GM21717 (cell line): Measurements from ENCODE around the gene SYAP1.
"Not testable (repeated sequence)": the region's sequence is repeated elsewhere in the genome, so short reads cannot be mapped to it uniquely, and the experiment has no call there.

Source experiments
- ATAC-seq: cut with Tn5 transposase; IDR thresholded peaks from one replicate; pipeline ENCODE4 v1.9.1; 2021; ENCODE audit warnings: mild to moderate bottlenecking, moderate library complexity; ENCODE audit not compliant: unreplicated experiment

SYAP1 gene, protein sequence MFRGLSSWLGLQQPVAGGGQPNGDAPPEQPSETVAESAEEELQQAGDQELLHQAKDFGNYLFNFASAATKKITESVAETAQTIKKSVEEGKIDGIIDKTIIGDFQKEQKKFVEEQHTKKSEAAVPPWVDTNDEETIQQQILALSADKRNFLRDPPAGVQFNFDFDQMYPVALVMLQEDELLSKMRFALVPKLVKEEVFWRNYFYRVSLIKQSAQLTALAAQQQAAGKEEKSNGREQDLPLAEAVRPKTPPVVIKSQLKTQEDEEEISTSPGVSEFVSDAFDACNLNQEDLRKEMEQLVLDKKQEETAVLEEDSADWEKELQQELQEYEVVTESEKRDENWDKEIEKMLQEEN

DNA sequence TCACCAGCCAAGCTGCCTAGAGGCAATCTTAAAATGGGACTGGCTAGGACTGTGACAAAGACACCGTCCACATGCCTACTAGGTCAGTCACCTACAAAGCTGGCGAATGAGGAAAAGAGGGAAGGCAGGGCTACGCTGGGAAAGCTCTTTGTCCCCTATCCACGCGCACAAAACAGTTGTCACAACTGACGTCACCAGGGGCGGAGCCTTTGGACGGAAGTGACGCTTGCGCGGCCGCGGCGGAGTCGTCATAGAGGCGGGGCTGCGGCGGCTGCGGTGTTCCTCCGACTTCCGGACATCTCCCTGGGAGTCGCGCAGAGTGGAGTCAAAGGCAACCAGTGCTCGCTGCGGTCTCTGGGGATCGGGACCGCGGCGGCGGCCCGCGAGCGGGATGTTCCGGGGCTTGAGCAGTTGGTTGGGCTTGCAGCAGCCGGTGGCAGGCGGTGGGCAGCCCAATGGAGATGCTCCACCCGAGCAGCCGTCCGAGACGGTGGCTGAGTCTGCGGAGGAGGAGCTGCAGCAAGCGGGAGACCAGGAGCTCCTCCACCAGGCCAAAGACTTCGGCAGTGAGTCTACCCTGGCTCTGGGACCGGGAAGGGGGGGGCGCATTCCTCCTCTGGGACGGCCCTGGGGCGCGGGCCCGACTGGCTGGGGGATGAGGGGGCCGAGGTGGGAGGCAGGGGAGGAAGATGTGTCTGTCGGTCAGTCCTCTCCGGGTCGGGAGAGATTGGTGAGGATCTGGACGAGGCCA is at the start of gene SYAP1:
Gene SYAP1, plus strand, starts transcription at position 279 of the 751 bp plus-strand sequence. Its CDS starts 113 bp downstream, at position 392.
- peak; percentile 99 for ATAC-seq

DNA sequence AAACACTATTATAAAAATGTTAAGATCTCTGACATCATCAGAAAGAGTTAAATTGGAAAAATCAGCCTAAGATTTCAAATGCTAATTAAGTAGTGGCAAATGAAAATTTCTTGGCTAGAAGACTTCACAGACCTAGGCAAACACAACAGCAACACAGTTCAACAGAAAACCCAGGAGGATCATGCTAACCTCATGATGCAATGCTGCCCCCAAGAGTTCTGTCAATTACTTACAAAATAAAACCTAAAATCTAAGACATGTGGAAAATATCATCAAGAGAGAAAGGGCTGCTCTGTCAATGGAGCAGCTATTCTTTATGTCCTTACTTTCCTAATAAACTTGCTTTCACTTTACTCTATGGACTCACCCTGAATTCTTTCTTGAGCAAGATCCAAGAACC is 48.4 kb upstream of the SYAP1 start:
- no peak for ATAC-seq

DNA sequence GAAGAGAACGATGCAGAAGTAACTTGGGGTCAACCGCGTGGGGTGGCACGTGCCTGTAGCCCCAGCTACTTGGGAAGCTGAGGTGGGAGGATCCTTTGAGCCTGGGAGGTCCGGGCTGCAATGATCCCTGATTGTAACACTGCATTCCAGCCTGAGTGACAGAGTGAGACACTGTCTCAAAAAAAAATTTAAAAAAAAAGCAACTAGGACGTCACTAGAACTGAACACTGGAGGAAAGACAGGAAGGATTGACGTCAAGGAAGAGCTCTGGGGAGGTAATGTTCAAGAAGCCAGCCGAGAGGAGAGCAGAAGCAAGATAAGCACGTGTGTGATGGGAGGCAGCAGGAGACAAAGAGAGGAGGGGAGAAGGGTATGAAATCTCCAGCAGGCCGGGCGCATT is 40.7 kb upstream of the SYAP1 start:
- ATAC-seq = no peak

DNA sequence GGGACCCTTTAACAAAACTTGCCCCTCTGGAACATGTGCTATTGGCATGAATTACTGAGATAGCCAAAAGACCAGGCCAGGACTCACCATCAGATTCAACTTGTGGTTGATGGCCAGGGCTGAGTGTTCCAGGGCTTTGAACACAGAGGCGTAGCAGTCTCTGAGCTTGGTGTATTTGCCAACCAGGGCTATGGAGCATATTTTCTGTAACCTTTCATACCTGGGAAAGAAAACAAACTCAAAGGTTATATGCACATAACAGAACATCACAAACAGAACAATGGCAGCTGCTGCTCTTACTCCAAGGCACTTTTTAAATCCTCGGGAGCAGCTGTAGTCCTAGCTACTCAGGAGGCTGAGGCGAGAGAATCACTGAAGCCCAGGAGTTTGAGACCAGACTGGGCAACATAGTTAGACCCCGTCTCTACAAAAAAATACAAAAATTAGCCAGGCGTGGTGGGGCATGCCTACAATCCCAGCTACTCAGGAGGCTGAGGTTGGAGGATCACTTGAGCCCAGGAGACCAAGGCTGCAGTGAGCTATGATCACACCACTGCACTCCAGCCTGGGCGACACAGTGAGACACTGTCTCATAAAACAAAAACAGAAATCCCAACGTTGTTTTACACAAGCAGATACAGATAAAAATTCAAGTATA is 36.3 kb upstream of the SYAP1 start:
- ATAC-seq = no peak

DNA sequence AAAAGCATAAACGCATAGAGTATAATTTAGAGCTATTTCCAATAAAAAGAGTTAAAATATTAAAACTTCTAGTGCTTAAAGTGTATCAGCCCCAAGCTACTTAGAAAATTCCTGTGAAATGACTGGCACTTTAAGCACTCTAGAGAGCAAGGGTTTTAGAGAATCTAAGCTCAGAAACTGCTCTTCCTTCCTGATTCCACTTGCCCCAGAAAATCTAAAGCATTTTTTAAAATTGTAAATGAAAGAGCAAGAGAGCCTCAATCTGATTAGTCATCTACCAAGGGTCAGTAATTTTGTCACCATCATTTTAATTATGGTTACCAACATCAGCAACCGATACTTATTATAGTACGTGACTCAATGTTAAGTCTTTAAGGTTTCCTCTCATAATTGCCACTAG is 31.9 kb upstream of the SYAP1 start:
- no peak for ATAC-seq

DNA sequence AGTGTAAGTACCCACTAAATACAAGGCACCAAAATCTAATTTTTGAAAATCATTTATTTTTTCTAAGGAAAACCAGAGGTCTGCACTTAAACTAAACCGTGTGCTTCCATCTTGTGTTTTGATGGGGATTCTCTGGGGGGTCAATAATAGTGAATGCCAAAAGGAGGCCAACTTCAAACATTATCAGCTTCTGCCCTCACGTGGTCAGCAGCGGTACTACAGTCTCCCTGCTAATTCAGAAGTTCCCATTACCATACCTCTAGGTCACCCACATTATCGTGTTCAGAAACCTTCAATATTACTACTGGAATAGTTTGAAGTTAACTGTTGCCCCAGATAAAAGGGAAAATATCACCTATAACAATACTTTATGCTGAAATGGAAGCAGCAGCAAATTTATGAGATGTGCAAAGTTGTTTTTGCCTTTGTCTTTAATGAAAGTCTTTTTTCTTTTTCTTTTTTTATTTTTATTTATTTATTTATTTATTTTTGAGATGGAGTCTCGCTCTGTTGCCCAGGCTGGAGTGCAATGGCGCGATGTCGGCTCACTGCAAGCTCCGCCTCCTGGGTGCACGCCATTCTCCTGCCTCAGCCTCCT is 24.2 kb upstream of the SYAP1 start:
- ATAC-seq = peak; percentile 64

DNA sequence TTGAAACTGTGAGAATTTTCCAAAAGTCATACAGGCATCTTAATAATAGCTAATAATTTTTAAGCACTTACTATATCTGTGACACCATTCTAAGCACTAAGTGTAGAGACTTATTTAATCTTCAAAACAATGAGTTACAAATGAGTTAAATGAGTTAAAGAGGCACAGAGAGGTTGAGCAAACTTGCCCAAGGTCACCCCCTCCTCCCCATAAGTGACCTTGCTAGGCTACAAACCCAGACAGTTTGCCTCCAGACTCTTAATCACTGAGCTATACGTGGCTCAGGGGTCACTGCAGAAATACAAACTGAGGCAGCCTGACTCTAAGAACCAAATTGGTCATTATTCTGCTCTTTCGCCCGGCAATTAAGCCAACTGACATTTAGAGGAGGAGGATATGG is 22.5 kb upstream of the SYAP1 start:
- ATAC-seq = no peak

DNA sequence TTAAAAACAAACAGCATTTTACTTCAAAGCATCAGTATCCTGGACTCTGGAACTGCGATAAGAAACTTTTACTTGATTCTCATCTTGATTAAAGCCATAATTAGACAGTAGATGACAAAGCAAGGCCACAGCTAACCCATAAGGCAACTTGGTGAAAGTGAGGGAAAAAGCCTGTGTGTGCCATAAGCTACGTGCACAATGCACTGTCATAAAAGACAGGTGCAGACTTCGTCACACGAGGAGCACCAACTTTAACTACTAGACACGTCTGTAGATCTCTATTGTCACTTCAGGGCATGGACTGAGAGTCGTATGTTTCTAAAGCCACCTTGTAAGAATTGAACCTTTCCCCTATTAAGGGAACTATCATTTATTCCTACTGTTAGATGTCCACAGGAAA is 20.0 kb upstream of the SYAP1 start:
- no peak for ATAC-seq

DNA sequence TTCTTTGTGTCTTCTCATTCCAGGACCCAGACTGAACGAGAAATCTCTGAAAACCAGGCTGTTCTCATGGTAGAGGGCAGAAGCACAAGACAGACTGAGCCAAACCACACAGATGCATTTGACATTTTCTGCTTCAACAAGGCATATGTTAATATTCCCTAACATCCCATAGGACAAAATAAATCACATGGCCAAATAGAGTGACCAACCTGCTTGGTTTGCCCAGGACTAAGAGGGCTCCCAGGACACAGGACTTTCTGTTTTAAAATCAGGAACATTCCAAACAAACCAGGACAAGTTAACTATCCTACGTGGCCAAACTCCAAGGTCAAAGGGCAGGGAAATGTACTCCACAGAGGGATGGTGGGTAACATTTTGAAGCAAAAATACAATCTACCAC is 18.7 kb upstream of the SYAP1 start:
- ATAC-seq = no peak

DNA sequence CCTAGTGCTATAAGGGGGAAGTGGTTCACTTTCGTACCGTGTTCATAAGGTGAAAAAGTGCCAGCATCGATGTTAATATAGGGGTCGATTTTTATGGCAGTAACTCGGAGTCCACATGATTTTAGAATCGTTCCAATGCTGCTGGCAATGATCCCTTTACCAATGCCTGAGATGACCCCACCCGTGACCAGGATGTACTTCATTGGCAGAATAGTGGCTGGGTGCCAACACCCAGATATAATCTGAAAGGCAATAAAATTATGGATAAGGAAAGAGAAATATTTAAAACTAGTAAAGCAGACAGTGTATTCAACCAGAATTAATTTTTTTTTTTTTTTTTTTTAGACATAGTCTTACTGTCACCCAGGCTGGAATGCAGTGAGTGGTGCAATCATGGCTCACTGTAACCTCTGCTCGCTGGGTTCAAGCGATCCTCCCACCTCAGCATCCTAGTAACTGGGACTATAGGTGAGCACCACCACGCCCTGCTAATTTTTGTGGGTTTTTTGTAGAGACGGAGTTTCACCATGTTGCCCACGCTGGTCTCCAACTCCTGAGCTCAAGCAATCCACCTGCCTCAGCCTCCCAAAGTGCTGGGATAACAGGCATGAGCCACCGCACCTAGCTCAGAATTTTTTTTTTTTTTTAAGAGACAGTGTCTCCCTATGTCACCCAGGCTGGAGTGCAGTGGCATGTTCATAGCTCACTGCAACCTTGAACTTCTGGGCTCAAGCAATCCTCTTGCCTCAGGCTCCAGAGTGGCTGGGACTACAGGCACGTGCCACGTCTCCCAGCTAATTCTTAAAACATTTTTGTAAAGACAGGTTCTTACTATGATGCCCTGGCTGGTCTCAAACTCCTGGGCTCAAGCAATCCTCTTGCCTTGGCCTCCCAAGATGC is 16.5 kb upstream of the SYAP1 start:
- ATAC-seq = no peak

DNA sequence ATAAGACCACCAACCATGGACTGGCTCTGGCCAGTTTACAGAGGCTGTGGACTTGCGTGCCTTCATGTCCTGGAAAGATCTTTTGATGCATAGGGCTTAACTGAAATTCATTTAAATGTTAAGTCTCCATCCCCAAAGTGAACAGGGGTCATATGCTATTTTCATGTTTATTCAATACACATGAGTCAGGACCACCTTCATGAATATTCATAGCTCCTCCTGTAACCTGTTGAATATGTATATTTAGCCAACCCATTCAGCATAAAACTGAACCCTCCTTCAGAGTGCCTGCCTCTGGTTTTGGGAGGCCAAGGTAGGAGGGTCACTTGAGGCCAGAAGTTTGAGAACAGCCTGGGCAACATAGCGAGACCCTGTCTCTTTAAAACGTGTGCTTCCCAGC is 14.0 kb upstream of the SYAP1 start:
- no peak for ATAC-seq

DNA sequence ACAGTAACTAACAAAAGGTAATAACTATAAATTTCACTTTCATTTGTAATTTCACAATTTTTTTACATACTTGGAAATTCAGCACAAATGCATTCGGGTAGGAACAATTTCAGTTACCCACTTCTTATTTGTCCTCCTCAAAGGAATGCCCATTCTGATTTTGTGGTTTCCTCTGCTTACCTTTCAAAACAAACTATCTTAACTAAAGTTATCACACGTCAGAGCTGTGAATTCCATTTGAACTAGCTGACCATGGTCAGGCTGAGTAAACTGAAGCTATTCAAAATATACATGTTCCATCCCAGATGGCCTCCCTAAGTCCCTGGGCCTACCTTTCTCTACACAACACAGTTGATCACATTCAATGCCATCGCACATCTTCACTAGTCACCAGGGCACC is 11.4 kb upstream of the SYAP1 start:
- ATAC-seq = no peak

DNA sequence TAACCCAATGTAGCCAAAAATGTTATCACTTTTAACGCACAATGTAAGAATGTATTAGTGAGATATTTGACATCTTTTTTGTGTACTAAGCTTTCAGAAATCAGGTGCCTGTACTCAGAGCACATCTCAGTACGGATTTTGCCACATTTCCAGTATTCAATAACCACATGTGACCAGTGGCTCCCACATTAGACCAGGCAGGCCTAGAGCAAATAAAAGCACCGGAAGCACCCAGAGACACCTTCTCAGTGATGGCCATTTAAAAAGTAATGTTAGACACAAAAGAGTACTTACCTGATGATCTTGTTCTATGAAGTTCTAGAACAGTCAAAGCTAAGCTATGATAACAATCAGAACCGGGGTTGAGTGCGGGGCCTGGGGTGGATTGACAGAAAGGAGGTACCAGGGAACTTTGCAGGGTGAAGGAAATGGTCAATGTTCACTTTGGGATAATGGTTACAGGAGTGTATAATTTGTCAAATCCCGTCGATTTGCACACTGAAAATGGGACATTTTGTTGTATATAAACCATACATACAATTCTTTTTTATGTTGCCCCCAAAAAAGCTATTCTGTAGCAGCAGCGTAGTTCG is 8.1 kb upstream of the SYAP1 start:
- ATAC-seq = no peak

DNA sequence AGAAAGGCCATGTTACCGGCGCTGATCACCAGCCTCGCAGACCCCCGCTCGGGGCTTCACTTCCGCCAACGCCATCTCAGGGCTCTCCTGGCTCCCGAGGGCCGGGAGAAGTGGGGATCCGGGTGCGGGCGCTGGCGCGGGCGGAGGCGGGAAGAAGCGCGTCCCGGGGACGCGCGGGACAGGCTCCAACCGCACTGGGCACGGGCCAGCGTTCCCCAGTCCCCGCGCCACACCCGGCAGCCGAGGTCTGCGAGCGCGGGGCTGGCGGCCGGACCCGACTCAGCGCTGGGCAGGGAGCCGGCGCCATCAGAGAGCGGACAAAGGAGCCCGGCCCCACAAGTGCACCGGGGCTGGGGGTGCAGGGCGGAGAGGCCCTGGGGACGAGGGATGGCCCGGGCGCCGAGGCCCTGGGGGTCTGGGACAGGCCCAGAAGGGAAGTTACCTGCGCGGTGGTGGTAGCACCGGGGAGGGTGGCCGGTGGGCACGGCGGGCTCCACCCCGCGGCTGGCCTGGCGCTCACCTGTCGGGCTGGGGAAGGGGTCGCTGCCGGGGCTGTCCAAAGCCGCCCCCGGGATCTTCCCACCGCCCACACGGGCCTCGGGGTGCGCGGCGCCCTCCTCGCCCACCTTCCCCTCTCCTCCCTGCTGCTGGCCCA is 7.4 kb upstream of the SYAP1 start:
- peak; percentile 33 for ATAC-seq

DNA sequence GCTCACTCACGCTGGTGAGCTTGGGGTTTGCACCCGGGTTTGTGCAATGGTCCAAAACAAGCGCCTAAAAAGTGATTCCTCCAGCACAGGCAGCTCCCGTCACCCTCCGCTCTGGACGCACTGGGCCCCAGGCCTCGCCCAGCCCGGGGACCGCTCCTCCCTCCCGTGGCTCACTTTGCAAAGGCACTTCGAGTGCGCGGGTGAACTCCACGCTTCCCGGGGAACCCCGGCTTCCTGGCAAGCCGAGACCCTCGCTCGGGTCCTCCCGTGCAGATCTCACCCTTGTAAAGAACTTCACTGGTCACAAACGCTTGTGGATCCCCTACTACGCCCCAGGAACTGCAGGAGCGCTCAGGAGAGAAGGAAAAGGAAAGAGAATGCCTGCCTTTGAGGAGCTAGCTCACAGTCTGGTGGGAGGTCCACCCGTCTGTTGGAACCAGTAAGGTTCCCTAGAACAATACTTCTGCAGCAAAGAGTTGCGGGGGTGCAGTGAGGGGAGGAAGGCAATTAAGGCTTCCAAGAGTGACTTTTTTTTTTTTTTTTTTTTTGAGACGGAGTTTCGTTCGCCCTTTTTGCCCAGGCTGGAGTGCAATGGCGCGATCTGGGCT is 6.8 kb upstream of the SYAP1 start, which contains the start of gene CTPS2:
Gene CTPS2, minus strand, starts transcription at position 122 of the 608 bp plus-strand sequence. CDS start 9,767 bp downstream, outside the sequence.
- ATAC-seq = peak; percentile 87

DNA sequence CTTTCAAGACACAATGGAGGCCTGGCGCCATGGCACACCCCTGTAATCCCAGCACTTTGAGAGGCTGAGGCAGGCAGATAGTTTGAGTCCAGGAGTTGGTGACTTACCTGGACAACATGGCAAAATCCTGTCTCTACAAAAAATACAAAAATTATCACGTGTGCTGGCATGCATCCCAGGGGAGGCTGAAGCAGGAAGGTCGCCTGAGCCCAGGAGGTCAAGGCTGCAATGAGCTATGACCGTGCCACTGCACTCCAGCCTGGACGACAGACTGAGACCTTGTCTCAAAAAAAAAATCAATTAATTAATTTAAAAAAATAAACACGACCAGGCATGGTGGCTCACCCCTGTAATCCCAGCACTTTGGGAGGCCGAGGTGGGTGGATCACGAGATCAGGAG is 4.9 kb upstream of the SYAP1 start:
- no peak for ATAC-seq

DNA sequence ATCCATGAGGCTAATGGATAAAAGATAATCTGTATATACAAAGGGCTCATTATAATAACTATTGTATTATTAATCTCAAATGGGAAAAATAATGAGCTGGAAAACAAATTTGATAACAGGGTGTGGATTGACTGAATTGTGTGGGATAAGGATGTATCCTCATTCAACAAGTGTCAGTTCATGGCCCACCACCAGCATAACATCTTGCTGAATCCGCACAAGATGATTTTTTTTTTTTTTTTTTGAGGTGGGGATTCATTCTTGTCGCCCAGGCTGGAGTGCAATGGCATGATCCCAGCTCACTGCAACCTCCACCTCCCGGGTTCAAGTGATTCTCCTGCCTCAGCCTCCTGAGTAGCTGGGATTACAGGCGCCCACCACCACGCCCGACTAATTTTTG is 3.8 kb upstream of the SYAP1 start:
- not testable (repeated sequence) for ATAC-seq

DNA sequence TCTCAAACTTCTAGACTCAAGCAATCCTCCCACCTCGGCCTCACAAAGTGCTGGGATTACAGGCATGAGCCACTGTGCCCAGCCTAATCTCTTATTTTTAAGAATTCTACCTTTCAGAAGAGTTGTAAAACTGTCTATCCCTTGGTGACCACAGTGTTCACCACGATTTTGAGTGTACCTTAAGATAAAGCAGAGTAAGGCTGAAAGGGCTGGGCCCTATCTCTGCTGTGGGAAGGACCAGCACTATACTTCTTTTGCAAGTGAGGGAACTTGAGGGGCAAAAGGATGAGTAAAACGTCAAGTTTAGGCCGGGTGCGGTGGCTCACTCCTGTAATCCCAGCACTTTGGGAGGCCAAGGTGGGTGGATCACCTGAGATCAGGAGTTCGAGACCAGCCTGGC is 3.0 kb upstream of the SYAP1 start:
- ATAC-seq = not testable (repeated sequence)

DNA sequence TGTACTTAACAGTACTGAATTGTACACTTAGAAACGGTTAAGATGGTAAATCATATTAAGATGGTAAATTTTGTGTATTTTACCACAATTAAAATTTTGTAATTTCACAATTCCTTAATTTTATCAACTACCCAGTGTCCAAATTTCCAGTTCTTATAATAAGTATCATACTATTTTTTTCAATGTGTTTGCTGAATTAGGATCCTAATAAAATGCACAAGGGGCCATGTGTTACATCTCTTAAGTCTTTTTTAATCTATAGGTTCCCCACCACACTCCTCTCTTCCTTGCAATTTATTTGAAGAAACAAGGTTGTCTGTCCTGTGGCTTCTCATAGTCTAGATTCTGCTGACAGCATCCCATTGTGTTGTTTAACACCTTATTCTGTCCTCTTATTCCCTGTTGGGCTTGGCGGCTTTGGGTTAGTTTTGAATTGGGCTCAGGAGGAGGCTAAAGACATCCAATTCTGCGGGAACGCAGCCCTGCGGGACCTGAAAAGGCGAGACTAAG is 533 bp upstream of the SYAP1 start:
- peak; percentile 34 for ATAC-seq
